ENCODE results near the gene ICAM2. TPM values are rescaled to one million over a fixed set of nuclear protein-coding genes. Genes with fewer than 3 reads are reported as not detected.

Gene ICAM2
- total RNA-seq, 1 donor = 6.5 TPM

DNA sequence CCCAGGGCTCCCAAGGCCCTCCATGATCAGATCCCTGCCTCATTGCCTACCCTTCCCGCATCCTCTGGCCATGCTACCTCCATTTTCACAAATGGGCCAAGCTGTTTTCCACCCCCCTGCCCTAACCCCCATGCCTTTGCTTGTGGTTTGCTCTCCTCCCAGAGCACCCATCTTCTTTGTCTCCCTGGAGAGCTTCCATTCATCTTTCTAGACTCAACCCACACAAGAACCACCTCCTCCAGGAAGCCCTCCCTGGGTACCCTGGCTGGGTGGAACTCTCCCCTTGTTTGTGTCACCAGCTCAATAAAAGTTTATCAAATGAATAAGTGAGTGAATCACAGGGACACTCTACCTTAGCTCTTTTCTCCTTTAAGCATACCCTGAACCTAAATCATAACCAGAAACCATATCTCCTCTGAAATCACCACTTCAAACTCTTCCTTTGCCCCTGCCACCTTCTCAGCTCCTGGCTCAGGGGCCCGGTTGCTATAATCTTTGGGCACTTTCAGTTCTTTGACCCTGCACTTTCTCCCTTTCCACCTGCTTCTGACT, 44.8 kb downstream of the ICAM2 start:
- peak; percentile 48 for DNase-seq (ENCODE audit: insufficient read length, low spot score, missing footprints)
- TF ChIP-seq, protein P1, sequence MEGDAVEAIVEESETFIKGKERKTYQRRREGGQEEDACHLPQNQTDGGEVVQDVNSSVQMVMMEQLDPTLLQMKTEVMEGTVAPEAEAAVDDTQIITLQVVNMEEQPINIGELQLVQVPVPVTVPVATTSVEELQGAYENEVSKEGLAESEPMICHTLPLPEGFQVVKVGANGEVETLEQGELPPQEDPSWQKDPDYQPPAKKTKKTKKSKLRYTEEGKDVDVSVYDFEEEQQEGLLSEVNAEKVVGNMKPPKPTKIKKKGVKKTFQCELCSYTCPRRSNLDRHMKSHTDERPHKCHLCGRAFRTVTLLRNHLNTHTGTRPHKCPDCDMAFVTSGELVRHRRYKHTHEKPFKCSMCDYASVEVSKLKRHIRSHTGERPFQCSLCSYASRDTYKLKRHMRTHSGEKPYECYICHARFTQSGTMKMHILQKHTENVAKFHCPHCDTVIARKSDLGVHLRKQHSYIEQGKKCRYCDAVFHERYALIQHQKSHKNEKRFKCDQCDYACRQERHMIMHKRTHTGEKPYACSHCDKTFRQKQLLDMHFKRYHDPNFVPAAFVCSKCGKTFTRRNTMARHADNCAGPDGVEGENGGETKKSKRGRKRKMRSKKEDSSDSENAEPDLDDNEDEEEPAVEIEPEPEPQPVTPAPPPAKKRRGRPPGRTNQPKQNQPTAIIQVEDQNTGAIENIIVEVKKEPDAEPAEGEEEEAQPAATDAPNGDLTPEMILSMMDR (IDR thresholded peaks at IDR 0.05; ENCODE audit: extremely low read depth, low read depth, low read length) = no peak
- H3K27ac ChIP-seq (ENCODE audit: low read depth, low read length) = no peak overlapping the region
- H3K36me3 ChIP-seq (ENCODE audit: insufficient read depth, low read length) = no peaks in the 10 kb centered on the region
- no peak overlapping the region for H3K4me2 ChIP-seq (ENCODE audit: insufficient read depth, low read length)
- no peak overlapping the region for H2AFZ ChIP-seq (ENCODE audit: low read length)
- H4K20me1 ChIP-seq (ENCODE audit: insufficient read depth, low read length) = peaks cover 3% of the 10 kb centered on the region
- H3K27me3 ChIP-seq (ENCODE audit: insufficient read depth, low read length) = peaks cover 3% of the 10 kb centered on the region
- no peak overlapping the region for H3K4me3 ChIP-seq (ENCODE audit: insufficient read depth, low read length)
- H3K9me3 ChIP-seq (ENCODE audit: low read depth, low read length) = no peaks in the 10 kb centered on the region
- no peaks in the 10 kb centered on the region for H3K79me2 ChIP-seq (ENCODE audit: insufficient read depth, low read length)
- peaks cover 13% of the 10 kb centered on the region for H3K4me1 ChIP-seq (ENCODE audit: insufficient read depth, low read length)

DNA sequence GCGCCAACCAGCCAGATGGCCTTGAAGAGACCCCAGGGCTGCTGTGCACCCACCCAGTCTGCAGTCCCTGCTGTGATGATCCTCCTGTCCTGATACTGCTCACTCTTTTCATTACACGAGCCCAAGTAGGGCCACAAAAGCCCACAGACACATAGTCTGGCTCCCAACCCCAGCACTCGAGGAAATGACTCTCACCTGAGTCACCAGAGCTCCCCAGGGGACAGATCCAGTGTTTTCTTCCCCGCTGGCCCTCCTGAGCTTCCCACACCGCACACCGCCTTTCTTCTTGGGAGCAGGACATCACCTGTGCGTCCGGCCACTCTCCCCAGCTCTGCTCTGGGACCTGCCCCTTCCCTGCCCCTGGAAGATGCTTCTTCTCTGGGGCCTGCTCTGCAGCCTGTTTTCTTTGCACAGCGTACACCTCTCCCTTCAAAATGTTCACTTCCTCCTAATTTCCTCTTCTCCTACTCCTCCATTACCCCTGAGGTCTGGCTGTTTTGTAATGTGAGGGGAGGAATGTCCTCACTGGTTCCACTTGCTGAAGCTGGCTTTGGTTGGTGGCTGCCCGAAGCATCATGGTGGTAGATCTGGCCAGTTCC, 45.7 kb downstream of the ICAM2 start:
- Histone ChIP-seq H3K4me1 (ENCODE audit: insufficient read depth, low read length) (peaks cover 13% of the 10 kb centered on the region), H3K4me3 (ENCODE audit: insufficient read depth, low read length) (no peak overlapping the region), H4K20me1 (ENCODE audit: insufficient read depth, low read length) (peaks cover 3% of the 10 kb centered on the region), H3K79me2 (ENCODE audit: insufficient read depth, low read length) (no peaks in the 10 kb centered on the region), H3K36me3 (ENCODE audit: insufficient read depth, low read length) (no peaks in the 10 kb centered on the region), H3K9me3 (ENCODE audit: low read depth, low read length) (no peaks in the 10 kb centered on the region), H2AFZ (ENCODE audit: low read length) (no peak overlapping the region), H3K27ac (ENCODE audit: low read depth, low read length) (no peak overlapping the region), H3K27me3 (ENCODE audit: insufficient read depth, low read length) (peaks cover 8% of the 10 kb centered on the region), H3K4me2 (ENCODE audit: insufficient read depth, low read length) (peak overlapping the region; percentile 52)
- TF ChIP-seq, protein P1 (IDR thresholded peaks at IDR 0.05; ENCODE audit: extremely low read depth, low read depth, low read length) = no peak
- DNase-seq (ENCODE audit: insufficient read length, low spot score, missing footprints) = peak; percentile 96

DNA sequence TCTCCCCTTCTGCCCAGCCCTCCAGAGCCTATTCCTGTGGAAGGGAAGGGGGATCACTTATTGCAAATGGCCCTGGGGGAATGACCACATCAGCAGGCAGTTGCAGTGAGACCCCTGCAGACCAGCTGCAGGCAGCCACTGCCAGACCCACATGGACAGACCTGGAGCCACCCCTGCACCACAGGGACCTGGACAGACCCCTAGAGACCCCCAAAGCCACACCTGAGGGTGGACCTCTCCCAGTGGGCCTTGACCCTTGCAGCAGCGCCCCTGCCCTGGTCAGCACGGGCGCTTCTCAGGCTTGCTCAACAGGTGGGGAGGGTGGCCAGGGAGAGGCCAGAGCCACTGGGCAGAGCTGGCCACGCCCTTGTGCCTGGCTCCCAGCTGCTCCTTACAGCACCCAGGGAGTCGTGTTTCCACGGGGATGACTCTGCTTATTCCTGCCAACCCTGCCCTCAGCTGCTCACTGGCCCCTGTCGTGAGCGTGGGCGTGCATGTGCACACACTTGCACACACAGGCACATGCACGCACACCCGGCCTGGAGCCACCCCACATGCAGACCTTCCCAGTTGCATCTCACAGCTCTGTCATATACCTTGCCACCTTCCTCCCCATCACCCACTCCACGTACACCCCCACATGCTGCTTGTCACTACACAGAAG, 46.4 kb downstream of the ICAM2 start:
- H3K9me3 ChIP-seq (ENCODE audit: low read depth, low read length) = no peaks in the 10 kb centered on the region
- peaks cover 5% of the 10 kb centered on the region for H3K27me3 ChIP-seq (ENCODE audit: insufficient read depth, low read length)
- H3K27ac ChIP-seq (ENCODE audit: low read depth, low read length) = no peak overlapping the region
- peak; percentile 81 for DNase-seq (ENCODE audit: insufficient read length, low spot score, missing footprints)
- no peaks in the 10 kb centered on the region for H3K79me2 ChIP-seq (ENCODE audit: insufficient read depth, low read length)
- TF ChIP-seq, protein P1 (IDR thresholded peaks at IDR 0.05; ENCODE audit: extremely low read depth, low read depth, low read length) = no peak
- H3K4me1 ChIP-seq (ENCODE audit: insufficient read depth, low read length) = peaks cover 13% of the 10 kb centered on the region
- H2AFZ ChIP-seq (ENCODE audit: low read length) = no peak overlapping the region
- H4K20me1 ChIP-seq (ENCODE audit: insufficient read depth, low read length) = peaks cover 3% of the 10 kb centered on the region
- no peaks in the 10 kb centered on the region for H3K36me3 ChIP-seq (ENCODE audit: insufficient read depth, low read length)
- no peak overlapping the region for H3K4me3 ChIP-seq (ENCODE audit: insufficient read depth, low read length)
- H3K4me2 ChIP-seq (ENCODE audit: insufficient read depth, low read length) = peak overlapping the region; percentile 52

DNA sequence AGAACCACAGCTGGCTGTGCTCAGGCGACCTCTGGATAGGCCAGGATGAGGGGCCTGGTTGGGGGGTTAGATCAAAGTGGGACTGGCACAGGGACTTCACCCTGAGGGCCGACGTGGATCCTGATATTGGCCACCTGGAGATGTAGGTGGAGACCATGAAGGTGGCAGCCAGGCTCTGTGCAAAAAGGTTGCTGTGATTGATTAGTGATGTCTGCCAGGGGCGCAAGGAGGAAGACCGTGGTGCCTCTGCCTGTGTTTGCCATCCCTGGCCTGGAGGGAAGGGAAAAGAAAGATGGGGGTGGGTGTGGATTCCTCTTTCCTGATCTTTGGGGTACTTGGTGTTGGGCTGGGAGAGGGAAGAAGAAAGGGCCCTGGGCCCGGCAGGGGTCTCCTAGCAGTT, 47.2 kb downstream of the ICAM2 start:
- Histone ChIP-seq H3K27ac (ENCODE audit: low read depth, low read length) (no peak overlapping the region), H3K4me1 (ENCODE audit: insufficient read depth, low read length) (peaks cover 13% of the 10 kb centered on the region), H3K36me3 (ENCODE audit: insufficient read depth, low read length) (no peaks in the 10 kb centered on the region), H3K4me3 (ENCODE audit: insufficient read depth, low read length) (no peak overlapping the region), H3K9me3 (ENCODE audit: low read depth, low read length) (no peaks in the 10 kb centered on the region), H3K27me3 (ENCODE audit: insufficient read depth, low read length) (peaks cover 5% of the 10 kb centered on the region), H4K20me1 (ENCODE audit: insufficient read depth, low read length) (peaks cover 3% of the 10 kb centered on the region), H3K79me2 (ENCODE audit: insufficient read depth, low read length) (no peaks in the 10 kb centered on the region), H3K4me2 (ENCODE audit: insufficient read depth, low read length) (no peak overlapping the region), H2AFZ (ENCODE audit: low read length) (no peak overlapping the region)
- DNase-seq (ENCODE audit: insufficient read length, low spot score, missing footprints) = peak; percentile 47
- TF ChIP-seq, protein P1 (IDR thresholded peaks at IDR 0.05; ENCODE audit: extremely low read depth, low read depth, low read length) = no peak

Measured in osteoblast (primary cell).